ENCODE measurements around the gene DEGS1.

GRCh38 chr1:224192082-224192788, 9.2 kb downstream of the DEGS1 start:
- TF ChIP-seq POLR2A (IDR thresholded peaks at IDR 0.05) (no peak), CTCF (IDR thresholded peaks at IDR 0.05) (no peak)
